Esophagus muscularis mucosa (tissue), 4 donors: ENCODE measurements around the gene GIMAP2.

Source experiments
- EP300 ChIP-seq: sonication (generic); formaldehyde crosslinking; IDR thresholded peaks from one replicate; pipeline ENCODE4 v1.6.1; 2017; ENCODE audit warnings: antibody characterized with exemption
- POLR2A ChIP-seq: fragments of 450-650 bp; IDR thresholded peaks from one replicate; pipeline ENCODE4 v1.6.1; 2017; ENCODE audit warnings: antibody characterized with exemption, moderate library complexity, mild to moderate bottlenecking, low read depth
- POLR2AphosphoS5 ChIP-seq, 2 donors: sonication (generic); formaldehyde crosslinking; IDR thresholded peaks; one replicate each; pipeline ENCODE4 v1.6.1; 2017; ENCODE audit warnings: antibody characterized with exemption in 2 of 2
- TF ChIP-seq, protein P1 (sequence below), 3 experiments: fragments of 200-600 bp in 2 of 3; fragments of 450-650 bp in 1 of 3; sonication (generic) in 2 of 3; IDR thresholded peaks; one replicate each; pipeline ENCODE4 v1.5.1; 2017 to 2019; ENCODE audit warnings: antibody characterized with exemption in 3 of 3, mild to moderate bottlenecking in 2 of 3, moderate library complexity in 1 of 3

DNA sequence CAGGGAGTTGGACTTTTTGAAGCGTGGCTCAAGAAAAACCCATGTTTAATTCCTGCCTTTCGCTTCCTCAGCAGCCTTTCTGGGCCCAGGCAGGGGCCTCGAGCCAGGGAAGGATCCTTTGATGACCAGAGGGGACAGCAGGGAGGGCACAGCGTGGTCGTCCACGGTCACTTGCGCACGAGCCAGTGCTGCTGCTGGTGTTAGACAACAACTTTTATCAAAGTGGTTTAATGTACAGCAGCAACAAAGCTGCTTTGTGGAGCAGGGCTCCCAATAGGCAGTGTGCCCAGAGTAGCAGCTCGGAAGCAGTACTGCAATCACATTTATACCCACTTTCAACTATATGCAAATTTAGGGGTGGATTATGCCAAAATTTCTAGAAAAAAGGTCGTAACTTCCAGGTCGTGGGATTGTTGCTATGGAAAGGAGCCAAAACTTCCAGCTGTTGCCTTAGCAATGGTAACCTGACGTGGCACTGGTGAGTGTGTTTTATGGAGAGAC lies 37.0 kb downstream of the GIMAP2 start:
- TF ChIP-seq, protein P1, sequence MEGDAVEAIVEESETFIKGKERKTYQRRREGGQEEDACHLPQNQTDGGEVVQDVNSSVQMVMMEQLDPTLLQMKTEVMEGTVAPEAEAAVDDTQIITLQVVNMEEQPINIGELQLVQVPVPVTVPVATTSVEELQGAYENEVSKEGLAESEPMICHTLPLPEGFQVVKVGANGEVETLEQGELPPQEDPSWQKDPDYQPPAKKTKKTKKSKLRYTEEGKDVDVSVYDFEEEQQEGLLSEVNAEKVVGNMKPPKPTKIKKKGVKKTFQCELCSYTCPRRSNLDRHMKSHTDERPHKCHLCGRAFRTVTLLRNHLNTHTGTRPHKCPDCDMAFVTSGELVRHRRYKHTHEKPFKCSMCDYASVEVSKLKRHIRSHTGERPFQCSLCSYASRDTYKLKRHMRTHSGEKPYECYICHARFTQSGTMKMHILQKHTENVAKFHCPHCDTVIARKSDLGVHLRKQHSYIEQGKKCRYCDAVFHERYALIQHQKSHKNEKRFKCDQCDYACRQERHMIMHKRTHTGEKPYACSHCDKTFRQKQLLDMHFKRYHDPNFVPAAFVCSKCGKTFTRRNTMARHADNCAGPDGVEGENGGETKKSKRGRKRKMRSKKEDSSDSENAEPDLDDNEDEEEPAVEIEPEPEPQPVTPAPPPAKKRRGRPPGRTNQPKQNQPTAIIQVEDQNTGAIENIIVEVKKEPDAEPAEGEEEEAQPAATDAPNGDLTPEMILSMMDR (IDR thresholded peaks at IDR 0.05), result no peak
- TF ChIP-seq POLR2A (no peak), EP300 (no peak), POLR2AphosphoS5 (IDR thresholded peaks at IDR 0.05) (no peak)
